Cardiac fibroblast (primary cell): ENCODE results near the gene AOC3.

Experiments
- DNase-seq, 2 donors: peaks; one replicate each; pipeline versions ENCODE4 v3.0.0 to v3.0.0-alpha.2; 2010; ENCODE audit warnings: low read depth in 2 of 2
- H3K4me3 ChIP-seq, 2 donors: replicated peaks in 1 of 2; 1 replicate in 1 of 2; 2 replicates in 1 of 2; pipeline ENCODE4 v1.5.1; 2011; ENCODE audit warnings: low read depth in 2 of 2, low read length in 2 of 2, mild to moderate bottlenecking in 2 of 2, moderate library complexity in 1 of 2
- CTCF ChIP-seq: IDR thresholded peaks from one replicate; pipeline ENCODE4 v1.5.1; 2011; ENCODE audit warnings: low read depth, mild to moderate bottlenecking, low read length, inconsistent platforms

AOC3 gene

DNA sequence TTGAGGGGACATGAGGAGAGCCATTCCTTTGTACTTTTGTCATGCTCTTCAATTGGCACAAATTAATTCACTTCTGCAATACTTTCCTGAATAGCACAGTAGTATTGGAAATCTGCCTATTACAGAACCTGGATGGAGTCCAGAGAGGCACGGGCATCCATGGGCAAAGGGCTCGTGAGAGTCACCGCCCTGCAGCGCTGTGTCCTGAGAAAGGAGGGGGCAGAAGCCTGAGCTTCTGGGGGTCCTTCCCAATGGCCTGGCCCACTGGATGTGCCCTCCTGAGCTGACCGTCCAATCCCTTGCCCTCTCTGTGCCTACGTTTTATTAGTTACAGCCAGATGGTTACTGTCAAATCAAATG, 53.1 kb downstream of the AOC3 start:
- no peak for DNase-seq
- TF ChIP-seq CTCF = no peak
- no peak overlapping the region for H3K4me3 ChIP-seq

- no peak for DNase-seq
- TF ChIP-seq CTCF = no peak
- H3K4me3 ChIP-seq = no peak overlapping the region
Measured at GRCh38 chr17:42906772-42907446, 55.9 kb downstream of the AOC3 start.
